Spleen (tissue), 13 donors: Measurements from ENCODE around the gene GYG2. TPM values are rescaled to one million over a fixed set of nuclear protein-coding genes. Genes with fewer than 3 reads are reported as not detected.
"Not testable (repeated sequence)": the region's sequence is repeated elsewhere in the genome, so short reads cannot be mapped to it uniquely, and the experiment has no call there.

Experiments
- DNase-seq: peaks from one replicate; pipeline ENCODE4 v3.0.0-alpha.2; 2020
- H3K27ac ChIP-seq, 8 donors: fragments of 200-600 bp; sonication (generic) in 7 of 8; 1 replicate in 4 of 8; 2 replicates in 4 of 8; pipeline versions ENCODE4 v1.5.0 to v1.8.0; 2016 to 2021; ENCODE audit warnings: inconsistent platforms in 4 of 8, mild to moderate bottlenecking in 4 of 8, moderate library complexity in 1 of 8
- H3K27me3 ChIP-seq, 7 donors: fragments of 200-600 bp; sonication (generic) in 6 of 7; replicated peaks in 1 of 7; 1 replicate in 4 of 7; 2 replicates in 3 of 7; pipeline versions ENCODE4 v1.5.0 to v1.8.0; 2016 to 2021; ENCODE audit warnings: inconsistent platforms in 3 of 7, mild to moderate bottlenecking in 1 of 7
- H3K36me3 ChIP-seq, 6 donors: fragments of 200-600 bp; sonication (generic) in 5 of 6; 1 replicate in 4 of 6; 2 replicates in 2 of 6; pipeline versions ENCODE4 v1.5.0 to v1.8.0; 2016 to 2021; ENCODE audit warnings: inconsistent platforms in 2 of 6
- H3K4me1 ChIP-seq, 6 donors: fragments of 200-600 bp; sonication (generic) in 5 of 6; 1 replicate in 3 of 6; 2 replicates in 3 of 6; pipeline versions ENCODE4 v1.5.0 to v1.8.0; 2016 to 2021; ENCODE audit warnings: inconsistent platforms in 3 of 6
- H3K4me3 ChIP-seq, 8 donors: fragments of 200-600 bp; sonication (generic) in 7 of 8; 1 replicate in 4 of 8; 2 replicates in 4 of 8; pipeline versions ENCODE4 v1.5.0 to v1.8.0; 2016 to 2021; ENCODE audit warnings: inconsistent platforms in 4 of 8, mild to moderate bottlenecking in 4 of 8, moderate library complexity in 2 of 8
- H3K9me3 ChIP-seq, 8 donors: fragments of 200-600 bp; sonication (generic) in 7 of 8; 1 replicate in 4 of 8; 2 replicates in 4 of 8; pipeline versions ENCODE4 v1.5.0 to v1.8.0; 2016 to 2021; ENCODE audit warnings: inconsistent platforms in 4 of 8
- POLR2A ChIP-seq, 3 donors: fragments of 450-650 bp; IDR thresholded peaks; one replicate each; pipeline ENCODE4 v1.5.1; 2017; ENCODE audit warnings: antibody characterized with exemption in 3 of 3, mild to moderate bottlenecking in 1 of 3
- POLR2AphosphoS5 ChIP-seq, 3 donors: sonication (generic); formaldehyde crosslinking; IDR thresholded peaks; one replicate each; pipeline ENCODE4 v1.5.1; 2017; ENCODE audit warnings: antibody characterized with exemption in 3 of 3
- WGBS, 5 donors: extraction: QIAGEN DNeasy Blood & Tissue Kit in 3 of 5; methylation state at CpG; one replicate each; pipeline versions ENCODE4 v1.1.5 to v1.1.7; 2013 to 2018; 5-methylcytosine and 5-hydroxymethylcytosine counted together
- intact Hi-C: fragments of 100-400 bp; cut with DNase I; formaldehyde crosslinking; loops from one replicate; pipeline ENCODE4 v1.15.0; 2023; ENCODE audit warnings: low total_unique reads
- long read RNA-seq, 2 donors: transcript quantifications; one replicate each; lab custom pipeline, GENCODE V29; 2026
- polyA plus RNA-seq, 3 donors: library from polyadenylated mRNA; stranded (reverse); fragments of 200-250 nt; gene quantifications; one replicate each; pipeline ENCODE4 v1.2.1, GENCODE V29; 2013
- total RNA-seq, 7 donors: library from RNA; depleted of rRNA in 3 of 7; stranded (reverse); fragments of >200 nt in 3 of 7; fragmentation: NEBNext Ultra II Directional in 4 of 7; extraction: Animal tissue kit (Norgen Biotek cat#: 25700) in 4 of 7; gene quantifications; one replicate each; pipeline versions ENCODE4 v1.1.0 to v1.2.1, GENCODE V29; 2016 to 2021
- TF ChIP-seq, protein P1 (sequence below), 11 experiments: fragments of 200-600 bp in 7 of 11; fragments of 450-650 bp in 4 of 11; sonication (generic) in 4 of 11; IDR thresholded peaks in 8 of 11; conservative IDR thresholded peaks in 3 of 11; 1 replicate in 7 of 11; 2 replicates in 4 of 11; pipeline versions ENCODE4 v1.4.0 to v1.8.0; 2016 to 2021; ENCODE audit warnings: antibody characterized with exemption in 11 of 11, inconsistent platforms in 4 of 11, mild to moderate bottlenecking in 1 of 11
- donor health status: healthy with polysubstance abuse.
- donor health status: DM: no; HTN: no; CAD: no; lungs with moderate emphysema.
- donor health status: DM: no; HTN: no; CAD: no.
- donor health status: Bipolar disorder and iron deficiency.
- donor health status: healthy.
- donor health status: DM: no; HTN: no; CAD: no.
- donor health status: DM: yes; HTN: yes; CAD: no.

GYG2 gene
- total RNA-seq (under 1 TPM in 5 of 7 donors, not detected in 2; 0.22 to 0.92 (median 0.30) TPM), polyA plus RNA-seq (under 1 TPM; 0.33 to 0.53 (median 0.38) TPM)
- long read RNA-seq, donor 1 = 0 reads
- long read RNA-seq, donor 2 = 0 reads

- DNase-seq = no peak
- WGBS, 5 donors = 22 to 57% (median 30%) methylated on average over 21 to 56 of the region's 56 CpGs
- H3K36me3 ChIP-seq = no peaks in the 10 kb centered on the region
- H3K4me3 ChIP-seq = peak within 1 kb of the TSS in 4 of 8 donors; percentile 14 to 57 (median 23)
- TF ChIP-seq POLR2A (IDR thresholded peaks at IDR 0.05) (no peak), POLR2AphosphoS5 (IDR thresholded peaks at IDR 0.05) (no peak)
- TF ChIP-seq, protein P1, sequence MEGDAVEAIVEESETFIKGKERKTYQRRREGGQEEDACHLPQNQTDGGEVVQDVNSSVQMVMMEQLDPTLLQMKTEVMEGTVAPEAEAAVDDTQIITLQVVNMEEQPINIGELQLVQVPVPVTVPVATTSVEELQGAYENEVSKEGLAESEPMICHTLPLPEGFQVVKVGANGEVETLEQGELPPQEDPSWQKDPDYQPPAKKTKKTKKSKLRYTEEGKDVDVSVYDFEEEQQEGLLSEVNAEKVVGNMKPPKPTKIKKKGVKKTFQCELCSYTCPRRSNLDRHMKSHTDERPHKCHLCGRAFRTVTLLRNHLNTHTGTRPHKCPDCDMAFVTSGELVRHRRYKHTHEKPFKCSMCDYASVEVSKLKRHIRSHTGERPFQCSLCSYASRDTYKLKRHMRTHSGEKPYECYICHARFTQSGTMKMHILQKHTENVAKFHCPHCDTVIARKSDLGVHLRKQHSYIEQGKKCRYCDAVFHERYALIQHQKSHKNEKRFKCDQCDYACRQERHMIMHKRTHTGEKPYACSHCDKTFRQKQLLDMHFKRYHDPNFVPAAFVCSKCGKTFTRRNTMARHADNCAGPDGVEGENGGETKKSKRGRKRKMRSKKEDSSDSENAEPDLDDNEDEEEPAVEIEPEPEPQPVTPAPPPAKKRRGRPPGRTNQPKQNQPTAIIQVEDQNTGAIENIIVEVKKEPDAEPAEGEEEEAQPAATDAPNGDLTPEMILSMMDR (IDR thresholded peaks at IDR 0.05 in 8 of 11, conservative IDR thresholded peaks at IDR 0.05 in 3 of 11) = no peak
- intact Hi-C loops = no loop called here
- peaks cover 0 to 14% (median 0%) of the 10 kb centered on the region in 6 donors for H3K4me1 ChIP-seq
- H3K27me3 ChIP-seq = peaks cover 0 to 57% (median 23%) of the 10 kb centered on the region in 7 donors
- H3K27ac ChIP-seq = no peak within 1 kb of the TSS
- H3K9me3 ChIP-seq = peaks cover 0 to 4% (median 0%) of the 10 kb centered on the region in 8 donors
Observed at GRCh38 chrX:2828344-2828958, at the start of gene GYG2. Gene GYG2 (plus strand): TSS chrX:2828930. CDS start chrX:2830189, 1,259 bp downstream.

- WGBS, 5 donors = 76 to 89% (median 79%) methylated on average over 12 of the region's 12 CpGs
- H3K4me3 ChIP-seq, H3K4me1 ChIP-seq, H3K27ac ChIP-seq, intact Hi-C loops, H3K36me3 ChIP-seq, H3K9me3 ChIP-seq, DNase-seq, H3K27me3 ChIP-seq: not testable (repeated sequence)
Observed at GRCh38 chrX:2780472-2781225, 48.1 kb upstream of the GYG2 start.

- Histone ChIP-seq H3K4me1 (no peaks in the 10 kb centered on the region), H3K4me3 (no peak overlapping the region), H3K36me3 (no peaks in the 10 kb centered on the region), H3K27me3 (no peaks in the 10 kb centered on the region), H3K9me3 (no peaks in the 10 kb centered on the region), H3K27ac (no peak overlapping the region)
- WGBS, 5 donors = 90 to 100% (median 97%) methylated on average over 1 of the region's 1 CpG
- TF ChIP-seq, protein P1 (IDR thresholded peaks at IDR 0.05 in 8 of 11, conservative IDR thresholded peaks at IDR 0.05 in 3 of 11) = no peak
- no peak for TF ChIP-seq POLR2A (IDR thresholded peaks at IDR 0.05)
- TF ChIP-seq POLR2AphosphoS5 (IDR thresholded peaks at IDR 0.05) = no peak
- intact Hi-C loops = no loop called here
- DNase-seq = no peak
Observed at GRCh38 chrX:2781226-2781571, 47.5 kb upstream of the GYG2 start.

- no peak for DNase-seq
- Histone ChIP-seq H3K27me3 (no peaks in the 10 kb centered on the region), H3K9me3 (no peaks in the 10 kb centered on the region), H3K4me1 (no peaks in the 10 kb centered on the region), H3K4me3 (no peak overlapping the region), H3K36me3 (no peaks in the 10 kb centered on the region), H3K27ac (no peak overlapping the region)
- intact Hi-C loops = no loop called here
- TF ChIP-seq POLR2AphosphoS5 (IDR thresholded peaks at IDR 0.05) = no peak
- TF ChIP-seq, protein P1 (IDR thresholded peaks at IDR 0.05 in 8 of 11, conservative IDR thresholded peaks at IDR 0.05 in 3 of 11) = no peak
- no peak for TF ChIP-seq POLR2A (IDR thresholded peaks at IDR 0.05)
- 34 to 47% (median 41%) methylated on average over 6 of the region's 6 CpGs for WGBS, 5 donors
Observed at GRCh38 chrX:2781698-2782097, 47.0 kb upstream of the GYG2 start.
